ENCODE results near the gene NCAN. TPM values are rescaled to one million over a fixed set of nuclear protein-coding genes. Genes with fewer than 3 reads are reported as not detected.

Gene NCAN
- total RNA-seq, 1 donor from 2014 or later, result 0.17 TPM

GRCh38 chr19:19285686-19286085 lies 73.9 kb downstream of the NCAN start:
- H3K4me3 ChIP-seq (ENCODE audit: low read depth, low read length), result no peak overlapping the region
- no peaks in the 10 kb centered on the region for H3K27me3 ChIP-seq (ENCODE audit: control insufficient read depth, insufficient read depth, low read length)
- no peak for TF ChIP-seq CTCF (IDR thresholded peaks at IDR 0.05; ENCODE audit: insufficient read depth, low read length, poor library complexity, severe bottlenecking)
- no peaks in the 10 kb centered on the region for H3K36me3 ChIP-seq (ENCODE audit: control insufficient read depth, insufficient read depth, low read length)
- no peak for DNase-seq (ENCODE audit: low read depth)

- Histone ChIP-seq H3K27me3 (ENCODE audit: control insufficient read depth, insufficient read depth, low read length) (no peaks in the 10 kb centered on the region), H3K36me3 (ENCODE audit: control insufficient read depth, insufficient read depth, low read length) (no peaks in the 10 kb centered on the region), H3K4me3 (ENCODE audit: low read depth, low read length) (no peak overlapping the region)
- DNase-seq (ENCODE audit: low read depth), result no peak
- no peak for TF ChIP-seq CTCF (IDR thresholded peaks at IDR 0.05; ENCODE audit: insufficient read depth, low read length, poor library complexity, severe bottlenecking)
Observed at GRCh38 chr19:19292607-19293006, 80.8 kb downstream of the NCAN start.

DNA sequence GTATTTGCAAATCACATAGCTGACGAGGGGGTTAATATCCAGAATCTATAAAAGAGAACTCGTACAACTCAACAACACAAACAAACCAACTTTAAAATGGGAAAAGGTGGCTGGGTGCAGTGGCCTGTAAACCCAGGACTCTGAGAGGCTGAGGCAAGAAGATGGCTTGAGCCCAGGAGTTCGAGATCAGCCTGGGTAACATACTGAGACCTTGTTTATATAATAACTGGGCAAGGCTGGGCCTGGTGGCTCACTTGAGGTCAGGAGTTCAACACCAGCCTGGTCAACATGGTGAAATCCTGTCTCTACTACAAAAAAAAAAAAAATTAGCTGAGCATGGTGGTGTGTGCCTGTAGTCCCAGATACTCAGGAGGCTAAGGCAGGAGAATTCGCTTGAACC lies 83.2 kb downstream of the NCAN start:
- DNase-seq (ENCODE audit: low read depth), result no peak
- Histone ChIP-seq H3K4me3 (ENCODE audit: low read depth, low read length) (no peak overlapping the region), H3K36me3 (ENCODE audit: control insufficient read depth, insufficient read depth, low read length) (no peaks in the 10 kb centered on the region), H3K27me3 (ENCODE audit: control insufficient read depth, insufficient read depth, low read length) (no peaks in the 10 kb centered on the region)
- no peak for TF ChIP-seq CTCF (IDR thresholded peaks at IDR 0.05; ENCODE audit: insufficient read depth, low read length, poor library complexity, severe bottlenecking)

- Histone ChIP-seq H3K27me3 (ENCODE audit: control insufficient read depth, insufficient read depth, low read length) (no peaks in the 10 kb centered on the region), H3K36me3 (ENCODE audit: control insufficient read depth, insufficient read depth, low read length) (no peaks in the 10 kb centered on the region), H3K4me3 (ENCODE audit: low read depth, low read length) (no peak overlapping the region)
- no peak for TF ChIP-seq CTCF (IDR thresholded peaks at IDR 0.05; ENCODE audit: insufficient read depth, low read length, poor library complexity, severe bottlenecking)
- no peak for DNase-seq (ENCODE audit: low read depth)
Observed at GRCh38 chr19:19296953-19297689, 85.4 kb downstream of the NCAN start.

DNA sequence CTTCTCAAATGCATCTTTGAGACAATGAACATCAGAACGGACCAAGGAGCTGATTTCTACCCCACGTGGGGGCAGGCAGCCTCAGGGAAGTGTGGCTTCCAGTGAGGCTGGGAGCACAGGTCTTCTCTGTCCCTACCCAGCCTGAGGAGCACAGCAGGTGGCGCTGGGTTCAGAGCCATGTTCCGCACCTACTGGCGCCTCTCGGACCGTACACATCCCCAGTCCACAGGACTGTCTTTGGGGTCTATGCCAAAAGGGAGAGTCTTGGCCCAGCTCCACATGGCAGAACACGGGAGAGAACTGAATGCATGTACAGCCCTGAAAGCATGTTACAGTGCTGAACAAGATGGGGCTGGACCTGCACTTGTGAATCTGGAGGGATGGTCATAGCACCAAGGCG lies 86.0 kb downstream of the NCAN start:
- TF ChIP-seq CTCF (IDR thresholded peaks at IDR 0.05; ENCODE audit: insufficient read depth, low read length, poor library complexity, severe bottlenecking), result no peak
- Histone ChIP-seq H3K27me3 (ENCODE audit: control insufficient read depth, insufficient read depth, low read length) (no peaks in the 10 kb centered on the region), H3K36me3 (ENCODE audit: control insufficient read depth, insufficient read depth, low read length) (no peaks in the 10 kb centered on the region), H3K4me3 (ENCODE audit: low read depth, low read length) (no peak overlapping the region)
- DNase-seq (ENCODE audit: low read depth), result no peak

DNA sequence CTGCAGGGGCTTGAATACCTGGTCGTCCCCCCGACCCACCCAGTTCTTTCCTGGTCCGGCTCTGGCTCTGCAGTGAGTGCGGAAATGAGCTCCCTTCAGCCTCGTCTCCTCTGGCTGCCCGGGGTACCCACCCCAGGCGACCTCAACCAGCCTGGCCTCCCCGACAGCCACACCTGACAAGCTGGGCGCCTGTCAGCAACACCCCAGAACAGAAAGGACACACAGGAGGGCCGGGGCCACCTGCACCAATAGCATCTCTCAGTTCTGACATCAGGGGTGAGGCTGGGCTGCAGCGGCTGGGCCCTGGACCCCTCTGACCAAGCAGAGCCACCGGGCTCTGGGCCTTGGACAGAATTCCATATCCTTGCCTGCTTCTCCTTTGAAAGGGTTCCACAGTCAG lies 88.9 kb downstream of the NCAN start:
- Histone ChIP-seq H3K36me3 (ENCODE audit: control insufficient read depth, insufficient read depth, low read length) (peaks cover 1% of the 10 kb centered on the region), H3K4me3 (ENCODE audit: low read depth, low read length) (no peak overlapping the region), H3K27me3 (ENCODE audit: control insufficient read depth, insufficient read depth, low read length) (no peaks in the 10 kb centered on the region)
- DNase-seq (ENCODE audit: low read depth), result no peak
- no peak for TF ChIP-seq CTCF (IDR thresholded peaks at IDR 0.05; ENCODE audit: insufficient read depth, low read length, poor library complexity, severe bottlenecking)

Measured in kidney epithelial cell (primary cell).